SU-DHL-6 (cell line): Measurements from ENCODE around the gene NGF.

Experiments
- H2AFZ ChIP-seq: fragments of 200-600 bp; sonication (generic); 2 replicates; pipeline ENCODE4 v1.6.1; 2014; ENCODE audit warnings: low read depth, mild to moderate bottlenecking, moderate library complexity, mixed read lengths, antibody characterized with exemption, low read length; ENCODE audit not compliant: severe bottlenecking
- H3F3A ChIP-seq: fragments of 200-600 bp; shearing (Covaris generic); 2 replicates; pipeline ENCODE4 v1.6.0; 2016; ENCODE audit warnings: antibody characterized with exemption, mild to moderate bottlenecking; ENCODE audit not compliant: insufficient read depth
- H3K27ac ChIP-seq: fragments of 200-600 bp; sonication (generic); 2 replicates; pipeline ENCODE4 v1.5.1; 2016; ENCODE audit warnings: low read depth, mild to moderate bottlenecking, low read length, moderate library complexity, mixed read lengths
- H3K27me3 ChIP-seq: fragments of 200-600 bp; sonication (generic), shearing (Covaris generic); 2 replicates; pipeline ENCODE4 v1.6.0; 2014; ENCODE audit warnings: mild to moderate bottlenecking, low read length
- H3K36me3 ChIP-seq: fragments of 200-600 bp; sonication (generic); 2 replicates; pipeline ENCODE4 v1.6.1; 2014; ENCODE audit warnings: mild to moderate bottlenecking, low read length, mixed read lengths
- H3K4me2 ChIP-seq: fragments of 300-600, 200-600 bp; shearing (Covaris generic), sonication (generic); 2 replicates; pipeline ENCODE4 v1.6.0; 2014; ENCODE audit warnings: low read length, low read depth, mild to moderate bottlenecking; ENCODE audit not compliant: poor library complexity, severe bottlenecking
- H3K4me3 ChIP-seq: fragments of 200-600 bp; sonication (generic); 2 replicates; pipeline ENCODE4 v1.5.1; 2014; ENCODE audit warnings: antibody characterized with exemption, low read length, mild to moderate bottlenecking, mixed read lengths; ENCODE audit not compliant: insufficient read depth, poor library complexity, severe bottlenecking
- H3K79me2 ChIP-seq: fragments of 200-600 bp; sonication (generic); 2 replicates; pipeline ENCODE4 v1.6.1; 2014; ENCODE audit warnings: mild to moderate bottlenecking, low read length, moderate library complexity; ENCODE audit not compliant: insufficient read depth
- H3K9ac ChIP-seq: fragments of 200-600 bp; sonication (generic); 2 replicates; pipeline ENCODE4 v1.7.0; 2014; ENCODE audit warnings: mild to moderate bottlenecking, low read length
- H3K9me2 ChIP-seq: fragments of 200-600 bp; sonication (generic); replicated peaks from 2 replicates; pipeline ENCODE4 v1.6.1; 2014; ENCODE audit warnings: low read length; ENCODE audit not compliant: insufficient read depth
- H3K9me3 ChIP-seq: fragments of 200-600 bp; sonication (generic); 2 replicates; pipeline ENCODE4 v1.6.1; 2014; ENCODE audit warnings: low read length, mixed read lengths; ENCODE audit not compliant: insufficient read depth
- H4K20me1 ChIP-seq: fragments of 200-600 bp; sonication (generic); 2 replicates; pipeline ENCODE4 v1.6.1; 2014; ENCODE audit warnings: low read depth, mild to moderate bottlenecking, antibody characterized with exemption, low read length, moderate library complexity, mixed read lengths
- CTCF ChIP-seq: fragments of 200-600 bp; sonication (generic); IDR thresholded peaks from one replicate; pipeline ENCODE4 v1.5.1; 2017; ENCODE audit warnings: antibody characterized with exemption, mild to moderate bottlenecking, low read length, moderate library complexity; ENCODE audit not compliant: insufficient read depth, poor library complexity, severe bottlenecking
- EZH2phosphoT487 ChIP-seq: fragments of 200-600 bp; sonication (generic), shearing (Covaris generic); conservative IDR thresholded peaks from 2 replicates; pipeline ENCODE4 v1.6.1; 2018; ENCODE audit warnings: mild to moderate bottlenecking, antibody characterized with exemption, low read length, moderate library complexity, mixed read lengths

NGF gene

GRCh38 chr1:115324649-115325420 lies 13.2 kb downstream of the NGF start:
- H3K9ac ChIP-seq = no peak overlapping the region
- no peaks in the 10 kb centered on the region for H4K20me1 ChIP-seq
- H3K36me3 ChIP-seq = no peaks in the 10 kb centered on the region
- H3K9me2 ChIP-seq = no peaks in the 10 kb centered on the region
- TF ChIP-seq CTCF (no peak), EZH2phosphoT487 (no peak)
- H3K27ac ChIP-seq = no peak overlapping the region
- no peak overlapping the region for H2AFZ ChIP-seq
- H3K9me3 ChIP-seq = no peaks in the 10 kb centered on the region
- H3F3A ChIP-seq = no peaks in the 10 kb centered on the region
- no peak overlapping the region for H3K4me2 ChIP-seq
- no peaks in the 10 kb centered on the region for H3K27me3 ChIP-seq
- no peak overlapping the region for H3K4me3 ChIP-seq
- no peaks in the 10 kb centered on the region for H3K79me2 ChIP-seq

GRCh38 chr1:115323366-115324004 lies 14.6 kb downstream of the NGF start:
- no peak overlapping the region for H2AFZ ChIP-seq
- no peaks in the 10 kb centered on the region for H3K9me3 ChIP-seq
- no peak overlapping the region for H3K27ac ChIP-seq
- no peaks in the 10 kb centered on the region for H3F3A ChIP-seq
- no peaks in the 10 kb centered on the region for H3K9me2 ChIP-seq
- H3K79me2 ChIP-seq = no peaks in the 10 kb centered on the region
- no peaks in the 10 kb centered on the region for H3K27me3 ChIP-seq
- no peaks in the 10 kb centered on the region for H4K20me1 ChIP-seq
- TF ChIP-seq CTCF = no peak
- TF ChIP-seq EZH2phosphoT487 = no peak
- no peaks in the 10 kb centered on the region for H3K36me3 ChIP-seq
- no peak overlapping the region for H3K4me2 ChIP-seq
- H3K9ac ChIP-seq = no peak overlapping the region
- no peak overlapping the region for H3K4me3 ChIP-seq

GRCh38 chr1:115322631-115323030 lies 15.4 kb downstream of the NGF start:
- Histone ChIP-seq H4K20me1 (no peaks in the 10 kb centered on the region), H3K27ac (no peak overlapping the region), H3K4me2 (no peak overlapping the region), H3K9ac (no peak overlapping the region), H3K9me3 (no peaks in the 10 kb centered on the region), H3K9me2 (no peaks in the 10 kb centered on the region), H3K79me2 (no peaks in the 10 kb centered on the region), H3K27me3 (no peaks in the 10 kb centered on the region), H3K36me3 (no peaks in the 10 kb centered on the region), H3F3A (no peaks in the 10 kb centered on the region), H3K4me3 (no peak overlapping the region), H2AFZ (no peak overlapping the region)
- TF ChIP-seq CTCF (no peak), EZH2phosphoT487 (no peak)
